ENCODE results near the gene KRTAP5-4. TPM values are rescaled to one million over a fixed set of nuclear protein-coding genes. Genes with fewer than 3 reads are reported as not detected.

KRTAP5-4 gene
- total RNA-seq, 1 donor from 2014 or later = not detected

- Mint-ChIP-seq H3K4me1 (peaks cover 2% of the 10 kb centered on the region), H3K27ac (no peak overlapping the region), H3K4me3 (no peak overlapping the region), H3K36me3 (ENCODE audit: low read depth) (no peaks in the 10 kb centered on the region), H3K9me3 (no peaks in the 10 kb centered on the region), H3K27me3 (peaks cover 24% of the 10 kb centered on the region)
- ChIA-PET CTCF (interaction anchor here (1.3 kb wide), 1 partner anchor 9 kb away, joined by 5 read pairs; no protein-coding TSS in a partner anchor), POLR2A (no interaction called here)
- DNase-seq (no peak), ATAC-seq (ENCODE audit: low read depth) (no peak)
- intact Hi-C loops (cut with micrococcal nuclease) = no loop called here
- TF ChIP-seq CTCF (IDR thresholded peaks at IDR 0.05) = no peak
Observed at GRCh38 chr11:1643146-1643690, 21.3 kb upstream of the KRTAP5-4 start.

DNA sequence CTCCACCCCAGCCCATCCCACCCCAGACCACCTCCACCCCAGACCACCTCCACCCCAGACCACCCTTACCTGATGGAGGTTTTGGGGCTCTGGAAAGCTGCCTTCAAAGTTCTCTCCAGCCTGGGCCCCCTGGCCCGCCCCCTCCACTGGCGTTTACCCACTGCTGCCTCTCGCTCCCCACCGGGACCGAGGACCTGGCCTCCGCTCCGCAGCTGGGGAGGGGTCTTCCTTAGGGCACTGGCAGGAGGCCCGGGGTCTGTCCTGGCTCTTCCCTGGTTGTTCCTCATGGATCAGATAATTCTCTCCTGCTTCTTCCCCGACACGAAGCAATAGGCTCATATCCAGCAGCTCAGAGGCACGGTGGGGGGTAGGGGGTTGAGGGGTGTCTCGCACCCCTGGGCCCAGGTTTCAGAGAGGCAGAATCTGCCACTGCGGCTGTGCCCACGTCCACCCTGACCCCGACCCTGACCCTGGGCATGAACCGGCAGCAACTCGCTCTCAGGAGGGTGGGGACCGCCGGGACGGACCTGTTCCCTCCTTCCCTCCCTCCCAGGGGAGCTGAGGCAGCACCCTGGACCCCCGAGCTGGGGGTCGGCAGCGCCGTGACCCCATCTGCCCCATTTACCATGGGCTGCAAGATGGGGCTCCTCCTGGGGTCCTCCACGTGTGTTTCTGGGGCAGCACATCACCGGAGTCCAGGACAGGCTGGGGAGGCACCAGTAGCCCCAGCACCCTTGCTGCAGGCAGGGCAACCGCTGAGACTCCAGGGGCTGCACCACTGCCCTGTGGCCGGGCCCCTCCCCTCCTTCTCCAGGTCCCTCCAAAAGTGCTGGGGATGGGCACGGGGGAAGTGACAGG, 20.6 kb upstream of the KRTAP5-4 start:
- peaks cover 2% of the 10 kb centered on the region for H3K4me1 Mint-ChIP-seq
- DNase-seq = no peak
- H3K4me3 Mint-ChIP-seq = no peak overlapping the region
- no peak overlapping the region for H3K27ac Mint-ChIP-seq
- no peaks in the 10 kb centered on the region for H3K36me3 Mint-ChIP-seq (ENCODE audit: low read depth)
- TF ChIP-seq CTCF (IDR thresholded peaks at IDR 0.05) = no peak
- CTCF ChIA-PET = no interaction called here
- POLR2A ChIA-PET = interaction anchor here (0.5 kb wide), 1 partner anchor 85 kb away, joined by 5 read pairs; no protein-coding TSS in a partner anchor
- no peak for ATAC-seq (ENCODE audit: low read depth)
- no peaks in the 10 kb centered on the region for H3K9me3 Mint-ChIP-seq
- peaks cover 24% of the 10 kb centered on the region for H3K27me3 Mint-ChIP-seq
- intact Hi-C loops (cut with micrococcal nuclease) = no loop called here

DNA sequence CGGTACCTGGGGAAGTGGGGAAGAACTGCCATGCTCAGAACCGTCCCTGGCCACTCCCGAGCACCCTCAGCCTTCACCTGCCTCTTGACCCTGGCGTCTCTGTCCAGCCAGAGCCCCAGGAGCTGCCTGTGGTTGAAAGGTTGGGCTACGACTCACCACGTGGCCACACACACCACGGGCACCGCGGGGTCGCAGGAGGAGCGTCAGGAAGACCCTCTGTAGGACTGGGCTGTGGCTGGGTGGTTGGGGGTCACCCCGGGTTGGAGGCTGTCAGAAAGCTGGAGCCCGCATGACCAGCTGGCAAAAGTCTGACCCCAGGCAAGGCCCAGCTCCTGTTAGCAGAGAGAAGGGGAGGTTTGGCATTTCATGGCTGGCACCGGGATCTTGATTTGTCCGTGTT, 19.2 kb upstream of the KRTAP5-4 start:
- ChIA-PET POLR2A (no interaction called here), CTCF (interaction anchor here (2.2 to 2.3 kb wide), 2 partner anchors 10 to 11 kb away, joined by 11 to 13 read pairs; no protein-coding TSS in a partner anchor)
- Mint-ChIP-seq H3K27ac (no peak overlapping the region), H3K4me1 (peaks cover 2% of the 10 kb centered on the region), H3K9me3 (no peaks in the 10 kb centered on the region), H3K4me3 (no peak overlapping the region), H3K36me3 (ENCODE audit: low read depth) (no peaks in the 10 kb centered on the region), H3K27me3 (peaks cover 24% of the 10 kb centered on the region)
- ATAC-seq (ENCODE audit: low read depth) (no peak), DNase-seq (no peak)
- no peak for TF ChIP-seq CTCF (IDR thresholded peaks at IDR 0.05)
- intact Hi-C loops (cut with micrococcal nuclease) = no loop called here

DNA sequence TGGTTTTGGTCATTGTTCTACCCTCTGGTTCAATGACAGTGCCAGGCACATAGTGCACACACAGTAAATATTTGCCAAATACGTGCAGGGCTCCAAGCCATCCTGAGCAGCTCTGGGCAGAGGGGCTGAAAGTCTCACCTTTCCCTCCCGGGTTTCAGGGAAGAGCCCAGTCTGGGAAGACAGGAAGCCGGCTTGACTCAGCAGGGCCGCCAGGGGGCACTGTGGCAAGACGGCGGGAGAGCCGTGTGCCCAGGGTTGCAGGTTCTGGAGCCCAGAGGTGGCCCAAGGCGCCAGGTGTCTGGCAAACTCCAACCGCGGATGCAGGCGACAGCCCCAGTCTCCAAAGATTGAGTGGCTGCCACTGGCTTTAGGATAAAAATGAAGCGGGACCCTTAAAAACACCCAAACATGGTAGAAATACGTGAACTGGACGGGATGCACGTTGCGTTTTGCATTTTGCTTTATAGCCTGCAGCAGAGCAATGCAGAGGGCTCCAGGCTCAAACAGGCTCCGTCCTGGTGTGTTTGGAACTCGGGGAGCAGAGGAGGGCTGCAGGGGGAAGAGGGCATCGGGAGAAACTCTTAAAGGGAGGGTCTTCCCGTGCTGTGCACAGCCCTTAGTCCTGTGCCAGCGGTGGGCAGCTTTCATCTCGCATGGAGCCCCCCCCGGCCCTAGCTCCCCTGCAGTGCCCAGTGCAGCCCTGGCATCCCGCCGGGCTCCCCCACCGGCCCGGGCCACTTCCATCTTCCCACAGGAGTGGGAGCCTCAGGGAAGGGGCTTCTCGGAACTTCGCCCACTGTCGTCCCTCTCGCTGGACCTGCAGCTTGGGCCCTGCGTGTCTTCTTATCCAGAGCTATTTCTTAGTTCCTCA, 18.4 kb upstream of the KRTAP5-4 start:
- no peaks in the 10 kb centered on the region for H3K36me3 Mint-ChIP-seq (ENCODE audit: low read depth)
- no peak for ATAC-seq (ENCODE audit: low read depth)

More for the DNA sequence above, 18.4 kb upstream of the KRTAP5-4 start:
- Mint-ChIP-seq H3K27me3 (peaks cover 26% of the 10 kb centered on the region), H3K4me3 (no peak overlapping the region), H3K4me1 (peaks cover 2% of the 10 kb centered on the region), H3K9me3 (no peaks in the 10 kb centered on the region), H3K27ac (no peak overlapping the region)
- no peak for TF ChIP-seq CTCF (IDR thresholded peaks at IDR 0.05)
- no peak for DNase-seq
- CTCF ChIA-PET = interaction anchor here (0.9 to 2.3 kb wide), 5 partner anchors 9 to 54 kb away, joined by 3 to 13 read pairs (median 4); no protein-coding TSS in a partner anchor
- intact Hi-C loops (cut with micrococcal nuclease) = no loop called here
- POLR2A ChIA-PET = no interaction called here
